ENCODE results near the gene HUWE1.

DNA sequence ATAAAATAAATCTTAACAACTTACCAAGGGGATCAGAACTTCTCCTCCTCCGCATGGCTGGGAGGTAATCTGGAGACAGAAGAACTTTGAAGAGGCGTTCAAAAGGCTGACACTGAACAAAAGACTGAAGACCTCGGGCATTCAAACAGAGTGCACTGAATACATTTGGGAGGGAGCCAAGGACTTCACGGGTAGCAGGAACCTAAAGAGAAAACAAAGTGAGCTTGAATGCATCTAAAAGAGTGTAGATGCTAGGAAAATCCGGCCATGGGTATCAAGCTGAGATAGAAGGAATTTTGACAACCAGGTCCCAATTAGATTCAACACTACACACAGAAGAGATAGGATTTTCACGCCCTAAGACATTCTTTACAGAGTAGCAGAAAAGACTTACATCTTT lies 69.6 kb downstream of the HUWE1 start:
- TF ChIP-seq EZH2 (IDR thresholded peaks at IDR 0.05; ENCODE audit: low read depth) (no peak), CTCF (conservative IDR thresholded peaks at IDR 0.05) (no peak)

All from PC-9 (cell line).